Smooth muscle cell (in vitro differentiated cells): ENCODE measurements around the gene AKAP1. TPM values are rescaled to one million over a fixed set of nuclear protein-coding genes. Genes with fewer than 3 reads are reported as not detected.

ENCODE experiments used
- DNase-seq: peaks from one replicate; lab custom pipeline; 2025; ENCODE audit not compliant: unreplicated experiment; lab: John Stamatoyannopoulos, UW
- H2AFZ ChIP-seq: fragments of 200-600 bp; sonication (generic); 2 replicates; pipeline ENCODE4 v1.6.0; 2016; ENCODE audit warnings: antibody characterized with exemption, low read depth, mild to moderate bottlenecking
- H3F3A ChIP-seq: fragments of 200-600 bp; sonication (generic); 2 replicates; pipeline ENCODE4 v1.6.0; 2017; ENCODE audit warnings: antibody characterized with exemption, low read depth
- H3K27ac ChIP-seq: fragments of 200-600 bp; sonication (generic); 2 replicates; pipeline ENCODE4 v1.5.1; 2016; ENCODE audit warnings: low read depth, mild to moderate bottlenecking
- H3K27me3 ChIP-seq: fragments of 200-600 bp; sonication (generic); 2 replicates; pipeline ENCODE4 v1.6.1; 2016; ENCODE audit warnings: low read depth, mild to moderate bottlenecking
- H3K36me3 ChIP-seq: fragments of 200-600 bp; sonication (generic); 2 replicates; pipeline ENCODE4 v1.5.1; 2016; ENCODE audit warnings: low read depth
- H3K4me1 ChIP-seq: fragments of 200-600 bp; sonication (generic); 2 replicates; pipeline ENCODE4 v1.5.1; 2016; ENCODE audit warnings: low read depth
- H3K4me2 ChIP-seq: fragments of 200-600 bp; sonication (generic); 2 replicates; pipeline ENCODE4 v1.6.0; 2016; ENCODE audit warnings: mild to moderate bottlenecking
- H3K4me3 ChIP-seq: fragments of 200-600 bp; sonication (generic); 2 replicates; pipeline ENCODE4 v1.5.1; 2016; ENCODE audit warnings: mild to moderate bottlenecking
- H3K79me2 ChIP-seq: fragments of 200-600 bp; sonication (generic); 2 replicates; pipeline ENCODE4 v1.6.0; 2016; ENCODE audit warnings: low read depth, mild to moderate bottlenecking
- H3K9ac ChIP-seq: fragments of 200-600 bp; sonication (generic); 2 replicates; pipeline ENCODE4 v1.6.0; 2016; ENCODE audit warnings: low read depth
- H3K9me3 ChIP-seq: fragments of 200-600 bp; sonication (generic); replicated peaks from 2 replicates; pipeline ENCODE4 v1.5.1; 2016; ENCODE audit warnings: low read depth
- H4K20me1 ChIP-seq: fragments of 200-600 bp; sonication (generic); 2 replicates; pipeline ENCODE4 v1.6.0; 2016; ENCODE audit warnings: low read depth
- CTCF ChIP-seq: fragments of 200-600 bp; sonication (generic); IDR thresholded peaks from 2 replicates; pipeline ENCODE4 v1.5.1; 2017; ENCODE audit warnings: borderline replicate concordance, mild to moderate bottlenecking, antibody characterized with exemption; ENCODE audit not compliant: insufficient read depth, poor library complexity, severe bottlenecking
- WGBS: methylation state at CpG from one replicate; pipeline ENCODE4 v1.1.7; 2016; ENCODE audit warnings: low lambda C conversion rate; 5-methylcytosine and 5-hydroxymethylcytosine counted together
- polyA plus RNA-seq: library from polyadenylated mRNA; unstranded; fragments of >200 nt; fragmentation: Nextera tagmentation; extraction: Ambion mirVana; gene quantifications from 2 replicates; pipeline ENCODE4 v1.2.1, GENCODE V29; 2016
- total RNA-seq: library from RNA; depleted of rRNA; stranded (reverse); fragments of >200 nt; gene quantifications from 2 replicates; pipeline ENCODE4 v1.2.3, GENCODE V29; 2014

Gene AKAP1
- total and polyA plus RNA-seq, 2 experiments from 2014 or later, result 5.8 to 6.2 TPM

DNA sequence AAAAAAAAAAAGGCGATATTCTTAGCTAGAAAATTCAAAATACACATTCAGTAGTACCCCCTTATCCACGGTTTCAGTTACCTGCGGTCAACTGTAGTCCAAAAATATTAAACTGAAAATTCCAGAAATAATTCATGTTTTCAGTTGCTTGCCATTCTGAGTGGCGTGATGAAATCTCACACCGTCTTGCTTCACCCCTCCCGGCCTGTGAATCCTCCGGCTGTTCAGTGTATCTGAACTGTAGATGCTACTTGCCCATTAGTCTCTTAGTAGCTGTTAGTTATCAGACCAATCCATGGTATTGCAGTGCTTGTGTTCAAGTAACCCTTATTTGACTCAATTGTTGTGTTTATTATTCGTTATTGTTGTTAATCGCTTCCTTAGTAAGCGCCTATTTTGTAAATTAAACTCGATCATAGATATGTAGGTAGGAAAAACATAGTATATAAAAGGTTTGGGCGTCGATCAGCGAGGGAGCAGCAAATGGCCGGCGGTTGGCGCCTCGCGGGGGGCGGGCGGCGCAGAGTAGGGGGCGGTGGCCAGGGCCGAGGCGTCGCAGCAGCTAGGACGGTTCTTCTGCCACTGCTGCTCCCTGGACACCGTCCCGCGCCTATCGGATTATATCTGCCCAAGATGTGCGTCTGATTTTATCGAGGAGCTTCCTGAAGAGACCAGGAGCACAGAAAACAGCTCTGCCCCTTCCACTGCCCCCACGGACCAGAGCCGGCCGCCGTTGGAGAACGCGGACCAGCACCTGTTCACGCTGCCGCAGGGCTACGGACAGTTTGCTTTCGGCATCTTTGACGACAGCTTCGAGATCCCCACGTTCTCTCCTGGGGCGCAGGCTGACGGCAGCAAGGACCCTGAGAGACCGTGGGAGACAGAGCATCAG lies 39.8 kb upstream of the AKAP1 start:
- Histone ChIP-seq H4K20me1 (no peaks in the 10 kb centered on the region), H3K4me3 (no peak overlapping the region), H3K36me3 (no peaks in the 10 kb centered on the region), H3K9ac (no peak overlapping the region), H3K4me2 (no peak overlapping the region), H3K9me3 (no peaks in the 10 kb centered on the region), H2AFZ (no peak overlapping the region), H3F3A (no peaks in the 10 kb centered on the region), H3K4me1 (no peaks in the 10 kb centered on the region), H3K27ac (no peak overlapping the region), H3K27me3 (no peaks in the 10 kb centered on the region), H3K79me2 (no peaks in the 10 kb centered on the region)
- 98% methylated on average over 45 of the region's 49 CpGs for WGBS
- DNase-seq, result no peak
- no peak for TF ChIP-seq CTCF

GRCh38 chr17:57045868-57046704 lies 39.0 kb upstream of the AKAP1 start:
- H3K9ac ChIP-seq, result no peak overlapping the region
- H3K4me1 ChIP-seq, result no peaks in the 10 kb centered on the region

DNA sequence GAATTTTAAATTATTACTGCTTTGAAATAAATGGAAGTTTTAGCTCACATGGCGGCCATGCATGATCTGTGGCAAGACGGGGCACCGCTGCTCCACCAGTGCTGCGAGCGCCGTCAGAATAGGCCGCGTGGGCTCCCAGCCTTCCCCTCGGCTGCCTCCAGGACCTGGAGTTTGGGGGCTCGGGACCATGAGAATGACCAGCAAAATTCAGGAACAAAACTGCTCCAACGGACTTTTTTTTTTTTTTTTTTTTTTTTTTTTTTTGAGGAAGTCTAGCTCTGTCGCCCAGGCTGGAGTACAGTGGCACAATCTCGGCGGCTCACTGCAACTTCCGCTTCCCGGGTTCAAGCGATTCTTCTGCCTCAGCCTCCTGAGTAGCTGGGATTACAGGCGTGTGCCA lies 38.3 kb upstream of the AKAP1 start:
- H3K27me3 ChIP-seq, result no peaks in the 10 kb centered on the region
- H3K79me2 ChIP-seq, result no peaks in the 10 kb centered on the region
- H2AFZ ChIP-seq, result no peak overlapping the region
- no peak overlapping the region for H3K9ac ChIP-seq
- H3K9me3 ChIP-seq, result no peaks in the 10 kb centered on the region
- H3F3A ChIP-seq, result no peaks in the 10 kb centered on the region
- no peaks in the 10 kb centered on the region for H3K36me3 ChIP-seq
- DNase-seq, result no peak
- no peak overlapping the region for H3K4me2 ChIP-seq
- no peak for TF ChIP-seq CTCF
- H3K4me3 ChIP-seq, result no peak overlapping the region
- no peaks in the 10 kb centered on the region for H4K20me1 ChIP-seq
- no peak overlapping the region for H3K27ac ChIP-seq
- 98% methylated on average over 18 of the region's 18 CpGs for WGBS
- H3K4me1 ChIP-seq, result no peaks in the 10 kb centered on the region

More at GRCh38 chr17:57045868-57046704, 39.0 kb upstream of the AKAP1 start:
- Histone ChIP-seq H3K27ac (no peak overlapping the region), H3K9me3 (no peaks in the 10 kb centered on the region), H3K27me3 (no peaks in the 10 kb centered on the region), H3K79me2 (no peaks in the 10 kb centered on the region), H3K36me3 (no peaks in the 10 kb centered on the region), H3F3A (no peaks in the 10 kb centered on the region), H2AFZ (no peak overlapping the region), H4K20me1 (no peaks in the 10 kb centered on the region), H3K4me3 (no peak overlapping the region), H3K4me2 (no peak overlapping the region)
- DNase-seq, result no peak
- 94% methylated on average over 60 of the region's 69 CpGs for WGBS
- no peak for TF ChIP-seq CTCF
